LNCaP clone FGC (cell line): ENCODE data around the gene RASA3.
"Not testable (repeated sequence)": the region's sequence is repeated elsewhere in the genome, so short reads cannot be mapped to it uniquely, and the experiment has no call there.

ENCODE experiments used
- DNase-seq: peaks from one replicate; pipeline ENCODE4 v3.0.0-alpha.2; 2011; ENCODE audit warnings: low read depth
- H3K4me3 ChIP-seq: 2 replicates; pipeline ENCODE4 v1.5.1; 2011; ENCODE audit warnings: mild to moderate bottlenecking, low read depth, low read length, control low read depth
- CTCF ChIP-seq: IDR thresholded peaks from 2 replicates; pipeline ENCODE4 v1.5.1; 2012; ENCODE audit warnings: mild to moderate bottlenecking; ENCODE audit not compliant: control insufficient read depth, insufficient read depth; ENCODE audit errors: extremely low read depth

The RASA3 gene

GRCh38 chr13:114121031-114121430, 11.4 kb downstream of the RASA3 start:
- TF ChIP-seq CTCF: no peak
- no peak for DNase-seq
- no peak overlapping the region for H3K4me3 ChIP-seq

GRCh38 chr13:114120591-114121011, 11.8 kb downstream of the RASA3 start:
- H3K4me3 ChIP-seq: no peak overlapping the region
- no peak for TF ChIP-seq CTCF
- no peak for DNase-seq

- H3K4me3 ChIP-seq: no peak overlapping the region
- no peak for TF ChIP-seq CTCF
- DNase-seq: no peak
These were observed 13.2 kb downstream of the RASA3 start for GRCh38 chr13:114119196-114119595.

GRCh38 chr13:114118511-114119123, 13.8 kb downstream of the RASA3 start:
- DNase-seq: no peak
- no peak for TF ChIP-seq CTCF
- no peak overlapping the region for H3K4me3 ChIP-seq

- DNase-seq: no peak
- no peak for TF ChIP-seq CTCF
- no peak overlapping the region for H3K4me3 ChIP-seq
These were observed 14.3 kb downstream of the RASA3 start for GRCh38 chr13:114118086-114118485.

GRCh38 chr13:114117341-114117874, 15.0 kb downstream of the RASA3 start:
- DNase-seq: not testable (repeated sequence)

GRCh38 chr13:114116734-114117133, 15.7 kb downstream of the RASA3 start:
- TF ChIP-seq CTCF: no peak
- no peak overlapping the region for H3K4me3 ChIP-seq
- no peak for DNase-seq

More at GRCh38 chr13:114117341-114117874, 15.0 kb downstream of the RASA3 start:
- not testable (repeated sequence) for H3K4me3 ChIP-seq
